GM12878 (cell line): ENCODE results near the gene CCR7. TPM values are rescaled to one million over a fixed set of nuclear protein-coding genes. Genes with fewer than 3 reads are reported as not detected.

Experiments used
- ATAC-seq: fragments of 200-7000 bp; cut with Tn5 transposase; 3 replicates; pipeline ENCODE4 v1.9.1; 2020; ENCODE audit warnings: mild to moderate bottlenecking, moderate library complexity
- BruUV-seq: library from RNA; stranded (reverse); fragments of 400-500 nt; replicated peaks from 2 replicates; lab custom pipeline; 2021; lab: Mats Ljungman, UMichigan
- CTCF ChIA-PET: fragments of 300-600 bp; sonication (Branson Sonifier 250); formaldehyde crosslinking; extraction: SDS; loops from one replicate; lab custom pipeline; 2021; ENCODE audit warnings: inconsistent platforms; lab: Yijun Ruan, JAX
- POLR2A ChIA-PET: fragments of 350-600 bp; formaldehyde crosslinking; extraction: SDS; loops from one replicate; lab custom pipeline; 2021; ENCODE audit warnings: inconsistent platforms; lab: Charles Lee
- RAD21 ChIA-PET: fragments of 300-600 bp; sonication (Branson Sonifier 250); formaldehyde crosslinking; loops from one replicate; lab custom pipeline; 2023; ENCODE audit warnings: antibody characterized with exemption; ENCODE audit not compliant: unreplicated experiment; lab: Charles Lee
- SMC1A ChIA-PET: fragments of 300-600 bp; sonication (Branson Sonifier 250); formaldehyde crosslinking; loops from one replicate; lab custom pipeline; 2023; ENCODE audit not compliant: unreplicated experiment, uncharacterized antibody; lab: Charles Lee
- DNase-seq: peaks from one replicate; pipeline ENCODE4 v3.0.0-alpha.2; 2011; ENCODE audit warnings: low read depth, low spot score
- FAIRE-seq: peaks from 3 replicates; lab custom pipeline; 2011; peaks lifted over from hg19 to GRCh38; lab: Jason Lieb, UNC
- H2AFZ ChIP-seq: 2 replicates; pipeline ENCODE4 v1.6.0; 2011; ENCODE audit warnings: low read depth, low read length, control low read depth; ENCODE audit not compliant: control insufficient read depth
- H3K27ac ChIP-seq: 2 replicates; pipeline ENCODE4 v1.5.1; 2011; ENCODE audit warnings: control low read depth; ENCODE audit not compliant: control insufficient read depth, insufficient read depth
- H3K27me3 ChIP-seq, 2 experiments: replicated peaks in 1 of 2; 2 replicates each; pipeline versions ENCODE4 v1.6.0 to v1.6.1; 2011; ENCODE audit warnings: low read length in 1 of 2; ENCODE audit not compliant: control insufficient read depth in 2 of 2, insufficient read depth in 2 of 2
- H3K36me3 ChIP-seq, 2 experiments: 2 replicates each; pipeline ENCODE4 v1.5.1; 2011; ENCODE audit warnings: low read length in 1 of 2; ENCODE audit not compliant: control insufficient read depth in 2 of 2, insufficient read depth in 2 of 2
- H3K4me1 ChIP-seq: 2 replicates; pipeline ENCODE4 v1.6.1; 2011; ENCODE audit warnings: mild to moderate bottlenecking, low read length, moderate library complexity, mixed read lengths; ENCODE audit not compliant: control insufficient read depth, insufficient read depth
- H3K4me2 ChIP-seq: 2 replicates; pipeline ENCODE4 v1.6.0; 2011; ENCODE audit warnings: control low read depth; ENCODE audit not compliant: control insufficient read depth, insufficient read depth
- H3K4me3 ChIP-seq: fragments of 200-600 bp; sonication (generic); 2 replicates; pipeline ENCODE4 v1.5.1; 2016
- H3K79me2 ChIP-seq: 2 replicates; pipeline ENCODE4 v1.6.0; 2011; ENCODE audit warnings: low read length; ENCODE audit not compliant: control insufficient read depth, insufficient read depth
- H3K9ac ChIP-seq: 2 replicates; pipeline ENCODE4 v1.8.0; 2011; ENCODE audit warnings: low read length, control low read depth, mixed read lengths; ENCODE audit not compliant: control insufficient read depth, insufficient read depth
- H3K9me3 ChIP-seq: replicated peaks from 3 replicates; pipeline ENCODE4 v1.5.1; 2011; ENCODE audit warnings: mild to moderate bottlenecking, low read length; ENCODE audit not compliant: control insufficient read depth, insufficient read depth
- H4K20me1 ChIP-seq: 2 replicates; pipeline ENCODE4 v1.6.0; 2011; ENCODE audit not compliant: control insufficient read depth, insufficient read depth
- CHD4 ChIP-seq: fragments of 200-600 bp; sonication (generic); IDR thresholded peaks from 2 replicates; pipeline ENCODE4 v1.6.1; 2016; ENCODE audit warnings: mild to moderate bottlenecking
- CREB1 ChIP-seq: IDR thresholded peaks from 2 replicates; pipeline ENCODE4 v1.6.1; 2012; ENCODE audit warnings: low read depth, mild to moderate bottlenecking, inconsistent platforms
- CREM ChIP-seq: IDR thresholded peaks from 2 replicates; pipeline ENCODE4 v1.6.1; 2014; ENCODE audit warnings: antibody characterized with exemption, low read depth
- FOS ChIP-seq: IDR thresholded peaks from 3 replicates; pipeline ENCODE4 v1.6.1; 2011; ENCODE audit warnings: borderline replicate concordance; ENCODE audit not compliant: insufficient read length; ENCODE audit errors: extremely low read depth
- GATAD2B ChIP-seq: fragments of 450-650 bp; conservative IDR thresholded peaks from 2 replicates; pipeline ENCODE4 v1.6.1; 2017; ENCODE audit warnings: low read depth, mild to moderate bottlenecking, moderate library complexity
- KAT2A ChIP-seq: conservative IDR thresholded peaks from 2 replicates; pipeline ENCODE4 v1.6.1; 2011; ENCODE audit warnings: low read depth, low read length; ENCODE audit not compliant: control insufficient read depth
- LARP7 ChIP-seq: fragments of 450-650 bp; IDR thresholded peaks from 2 replicates; pipeline ENCODE4 v1.6.1; 2017; ENCODE audit warnings: mild to moderate bottlenecking
- PML ChIP-seq: IDR thresholded peaks from 2 replicates; pipeline ENCODE4 v1.6.1; 2012; ENCODE audit warnings: low read length, inconsistent platforms
- RAD21 ChIP-seq: IDR thresholded peaks from 2 replicates; pipeline ENCODE4 v1.6.1; 2011; ENCODE audit warnings: mild to moderate bottlenecking, low read depth, low read length, moderate library complexity; ENCODE audit not compliant: insufficient read depth
- TARDBP ChIP-seq: IDR thresholded peaks from 2 replicates; pipeline ENCODE4 v1.6.1; 2016; ENCODE audit warnings: borderline replicate concordance
- WGBS: methylation state at CpG from one replicate; pipeline ENCODE4 v1.1.6; 2016; ENCODE audit warnings: low lambda C conversion rate; ENCODE audit not compliant: insufficient replicate concordance, insufficient coverage; ENCODE audit errors: missing lambda C conversion rate; 5-methylcytosine and 5-hydroxymethylcytosine counted together
- in situ Hi-C: fragments of 300-500 bp; cut with MboI; formaldehyde crosslinking; loops from 9 replicates; pipeline ENCODE4 v1.14.3; 2018; ENCODE audit warnings: mixed read lengths
- intact Hi-C: fragments of 100-400 bp; cut with micrococcal nuclease; formaldehyde crosslinking; loops from one replicate; pipeline ENCODE4 v1.14.2; 2022; ENCODE audit not compliant: unreplicated experiment
- polyA plus RNA-seq, 11 experiments: library from polyadenylated mRNA; depleted of rRNA in 4 of 11; unstranded in 6 of 11; stranded (reverse) in 5 of 11; fragments of >200 nt; fragmentation: Nextera tagmentation in 4 of 11; fragmentation: Illumina TruSeq in 1 of 11; extraction: Ambion mirVana in 4 of 11; extraction: Trizol in 1 of 11; gene quantifications; 1 replicate in 1 of 11; 2 replicates in 10 of 11; pipeline versions ENCODE4 v1.2.1 to v1.2.3, GENCODE V29; 2011 to 2016; ENCODE audit warnings: inconsistent platforms in 2 of 11, missing spikeins in 2 of 11, low read depth in 1 of 11
- total RNA-seq, 4 experiments: library from RNA; depleted of rRNA in 3 of 4; stranded (reverse); fragments of >200 nt in 3 of 4; fragmentation: Illumina TruSeq in 1 of 4; extraction: Trizol in 1 of 4; gene quantifications; 2 replicates each; pipeline versions ENCODE4 v1.2.1 to v1.2.3, GENCODE V29; 2013 to 2021
- TF ChIP-seq, protein P1 (sequence below): IDR thresholded peaks from 2 replicates; pipeline ENCODE4 v1.6.1; 2012; ENCODE audit warnings: low read depth, low read length, improper control_type of control experiment
- TF ChIP-seq, protein P2 (sequence below): IDR thresholded peaks from 2 replicates; pipeline ENCODE4 v1.6.1; 2012; ENCODE audit warnings: improper control_type of control experiment, low read depth, low read length; ENCODE audit not compliant: insufficient replicate concordance
- TF ChIP-seq, protein P3 (sequence below): fragments of 450-650 bp; IDR thresholded peaks from 2 replicates; pipeline ENCODE4 v1.6.1; 2018; ENCODE audit warnings: mild to moderate bottlenecking, low read depth, moderate library complexity; ENCODE audit not compliant: partially characterized antibody

Gene CCR7
- total and polyA plus RNA-seq, 10 of the 15 experiments (the other 5 are each of a cell fraction or from before 2014, with no cell fraction given): 131 to 1,171 (median 260) TPM

DNA sequence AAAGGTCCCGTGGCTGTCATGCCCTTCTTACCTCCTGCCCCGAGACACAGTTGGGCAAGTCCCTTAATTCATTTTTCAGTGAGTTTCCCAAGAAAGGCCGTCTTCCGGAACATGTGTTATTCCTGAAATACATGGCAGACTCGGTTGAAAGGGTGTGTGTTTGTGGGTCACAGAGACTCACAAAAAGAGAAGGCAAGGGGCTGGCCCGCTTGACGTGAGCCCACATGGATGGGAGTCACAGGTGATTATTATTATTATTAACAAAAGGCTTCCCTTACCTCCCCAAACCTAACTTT lies 34.1 kb upstream of the CCR7 start:
- FAIRE-seq (no peak), DNase-seq (no peak), ATAC-seq (no peak)
- no peaks in the 10 kb centered on the region for H3K79me2 ChIP-seq
- peaks cover 73% of the 10 kb centered on the region for H3K4me1 ChIP-seq
- in situ Hi-C loops (no loop called here), intact Hi-C loops (loop anchor here (1.0 kb wide), 3 partner anchors 16 to 38 kb away; no protein-coding TSS in a partner anchor)
- no peak overlapping the region for H3K4me3 ChIP-seq
- peaks cover 10% of the 10 kb centered on the region for H3K9me3 ChIP-seq
- H3K27ac ChIP-seq: peak overlapping the region; percentile 91
- H3K27me3 ChIP-seq: no peaks in the 10 kb centered on the region
- H3K9ac ChIP-seq: peak overlapping the region; percentile 17
- no peaks in the 10 kb centered on the region for H3K36me3 ChIP-seq
- ChIA-PET SMC1A (interaction anchor here (1.1 to 4.3 kb wide), 10 partner anchors 12 to 128 kb away, joined by 3 to 63 read pairs (median 18); partner anchors contain the start of gene CCR7), CTCF (interaction anchor here (0.6 to 2.8 kb wide), 8 partner anchors 16 to 65 kb away, joined by 3 to 43 read pairs (median 5); no protein-coding TSS in a partner anchor), RAD21 (interaction anchor here (1.0 to 4.0 kb wide), 9 partner anchors 12 to 68 kb away, joined by 3 to 75 read pairs (median 7); partner anchors contain the start of gene CCR7), POLR2A (interaction anchor here (1.2 to 4.4 kb wide), 4 partner anchors 16 to 39 kb away, joined by 4 to 81 read pairs (median 12); partner anchors contain the start of gene CCR7)
- BruUV-seq: TSS peak; percentile 93
- no peaks in the 10 kb centered on the region for H4K20me1 ChIP-seq
- peak overlapping the region; percentile 63 for H3K4me2 ChIP-seq
- H2AFZ ChIP-seq: no peak overlapping the region
- WGBS: 0% methylated on average over 7 of the region's 7 CpGs
- TF ChIP-seq PML (no peak), KAT2A (no peak), FOS (no peak), TARDBP (no peak), CHD4 (no peak), GATAD2B (peak; percentile 77; the same call in 1 of the 2 replicates), RAD21 (no peak), CREM (no peak), CREB1 (no peak), LARP7 (no peak)
- TF ChIP-seq, protein P1, sequence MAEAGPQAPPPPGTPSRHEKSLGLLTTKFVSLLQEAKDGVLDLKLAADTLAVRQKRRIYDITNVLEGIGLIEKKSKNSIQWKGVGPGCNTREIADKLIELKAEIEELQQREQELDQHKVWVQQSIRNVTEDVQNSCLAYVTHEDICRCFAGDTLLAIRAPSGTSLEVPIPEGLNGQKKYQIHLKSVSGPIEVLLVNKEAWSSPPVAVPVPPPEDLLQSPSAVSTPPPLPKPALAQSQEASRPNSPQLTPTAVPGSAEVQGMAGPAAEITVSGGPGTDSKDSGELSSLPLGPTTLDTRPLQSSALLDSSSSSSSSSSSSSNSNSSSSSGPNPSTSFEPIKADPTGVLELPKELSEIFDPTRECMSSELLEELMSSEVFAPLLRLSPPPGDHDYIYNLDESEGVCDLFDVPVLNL: no peak
- TF ChIP-seq, protein P2, sequence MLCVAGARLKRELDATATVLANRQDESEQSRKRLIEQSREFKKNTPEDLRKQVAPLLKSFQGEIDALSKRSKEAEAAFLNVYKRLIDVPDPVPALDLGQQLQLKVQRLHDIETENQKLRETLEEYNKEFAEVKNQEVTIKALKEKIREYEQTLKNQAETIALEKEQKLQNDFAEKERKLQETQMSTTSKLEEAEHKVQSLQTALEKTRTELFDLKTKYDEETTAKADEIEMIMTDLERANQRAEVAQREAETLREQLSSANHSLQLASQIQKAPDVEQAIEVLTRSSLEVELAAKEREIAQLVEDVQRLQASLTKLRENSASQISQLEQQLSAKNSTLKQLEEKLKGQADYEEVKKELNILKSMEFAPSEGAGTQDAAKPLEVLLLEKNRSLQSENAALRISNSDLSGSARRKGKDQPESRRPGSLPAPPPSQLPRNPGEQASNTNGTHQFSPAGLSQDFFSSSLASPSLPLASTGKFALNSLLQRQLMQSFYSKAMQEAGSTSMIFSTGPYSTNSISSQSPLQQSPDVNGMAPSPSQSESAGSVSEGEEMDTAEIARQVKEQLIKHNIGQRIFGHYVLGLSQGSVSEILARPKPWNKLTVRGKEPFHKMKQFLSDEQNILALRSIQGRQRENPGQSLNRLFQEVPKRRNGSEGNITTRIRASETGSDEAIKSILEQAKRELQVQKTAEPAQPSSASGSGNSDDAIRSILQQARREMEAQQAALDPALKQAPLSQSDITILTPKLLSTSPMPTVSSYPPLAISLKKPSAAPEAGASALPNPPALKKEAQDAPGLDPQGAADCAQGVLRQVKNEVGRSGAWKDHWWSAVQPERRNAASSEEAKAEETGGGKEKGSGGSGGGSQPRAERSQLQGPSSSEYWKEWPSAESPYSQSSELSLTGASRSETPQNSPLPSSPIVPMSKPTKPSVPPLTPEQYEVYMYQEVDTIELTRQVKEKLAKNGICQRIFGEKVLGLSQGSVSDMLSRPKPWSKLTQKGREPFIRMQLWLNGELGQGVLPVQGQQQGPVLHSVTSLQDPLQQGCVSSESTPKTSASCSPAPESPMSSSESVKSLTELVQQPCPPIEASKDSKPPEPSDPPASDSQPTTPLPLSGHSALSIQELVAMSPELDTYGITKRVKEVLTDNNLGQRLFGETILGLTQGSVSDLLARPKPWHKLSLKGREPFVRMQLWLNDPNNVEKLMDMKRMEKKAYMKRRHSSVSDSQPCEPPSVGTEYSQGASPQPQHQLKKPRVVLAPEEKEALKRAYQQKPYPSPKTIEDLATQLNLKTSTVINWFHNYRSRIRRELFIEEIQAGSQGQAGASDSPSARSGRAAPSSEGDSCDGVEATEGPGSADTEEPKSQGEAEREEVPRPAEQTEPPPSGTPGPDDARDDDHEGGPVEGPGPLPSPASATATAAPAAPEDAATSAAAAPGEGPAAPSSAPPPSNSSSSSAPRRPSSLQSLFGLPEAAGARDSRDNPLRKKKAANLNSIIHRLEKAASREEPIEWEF: no peak
- TF ChIP-seq, protein P3, sequence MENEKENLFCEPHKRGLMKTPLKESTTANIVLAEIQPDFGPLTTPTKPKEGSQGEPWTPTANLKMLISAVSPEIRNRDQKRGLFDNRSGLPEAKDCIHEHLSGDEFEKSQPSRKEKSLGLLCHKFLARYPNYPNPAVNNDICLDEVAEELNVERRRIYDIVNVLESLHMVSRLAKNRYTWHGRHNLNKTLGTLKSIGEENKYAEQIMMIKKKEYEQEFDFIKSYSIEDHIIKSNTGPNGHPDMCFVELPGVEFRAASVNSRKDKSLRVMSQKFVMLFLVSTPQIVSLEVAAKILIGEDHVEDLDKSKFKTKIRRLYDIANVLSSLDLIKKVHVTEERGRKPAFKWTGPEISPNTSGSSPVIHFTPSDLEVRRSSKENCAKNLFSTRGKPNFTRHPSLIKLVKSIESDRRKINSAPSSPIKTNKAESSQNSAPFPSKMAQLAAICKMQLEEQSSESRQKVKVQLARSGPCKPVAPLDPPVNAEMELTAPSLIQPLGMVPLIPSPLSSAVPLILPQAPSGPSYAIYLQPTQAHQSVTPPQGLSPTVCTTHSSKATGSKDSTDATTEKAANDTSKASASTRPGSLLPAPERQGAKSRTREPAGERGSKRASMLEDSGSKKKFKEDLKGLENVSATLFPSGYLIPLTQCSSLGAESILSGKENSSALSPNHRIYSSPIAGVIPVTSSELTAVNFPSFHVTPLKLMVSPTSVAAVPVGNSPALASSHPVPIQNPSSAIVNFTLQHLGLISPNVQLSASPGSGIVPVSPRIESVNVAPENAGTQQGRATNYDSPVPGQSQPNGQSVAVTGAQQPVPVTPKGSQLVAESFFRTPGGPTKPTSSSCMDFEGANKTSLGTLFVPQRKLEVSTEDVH: no peak
